GM10248 (cell line): ENCODE results near the gene SETBP1.

Experiments used
- CTCF ChIA-PET: fragments of 300-600 bp; sonication (Branson Sonifier 250); formaldehyde crosslinking; extraction: SDS; loops from one replicate; lab custom pipeline; 2021; ENCODE audit warnings: antibody characterized with exemption; lab: Yijun Ruan, JAX
- POLR2A ChIA-PET: fragments of 350-650 bp; sonication (Branson Sonifier 250); formaldehyde crosslinking; extraction: SDS; loops from one replicate; lab custom pipeline; 2020; ENCODE audit warnings: antibody characterized with exemption; lab: Yijun Ruan, JAX
- DNase-seq: peaks from one replicate; pipeline ENCODE4 v3.0.0; 2012; ENCODE audit errors: extremely low spot score
- CTCF ChIP-seq: IDR thresholded peaks from 2 replicates; pipeline ENCODE4 v1.5.1; 2012; ENCODE audit warnings: mild to moderate bottlenecking, low read depth; ENCODE audit errors: extremely low read depth, missing control alignments, control extremely low read depth

SETBP1 gene

DNA sequence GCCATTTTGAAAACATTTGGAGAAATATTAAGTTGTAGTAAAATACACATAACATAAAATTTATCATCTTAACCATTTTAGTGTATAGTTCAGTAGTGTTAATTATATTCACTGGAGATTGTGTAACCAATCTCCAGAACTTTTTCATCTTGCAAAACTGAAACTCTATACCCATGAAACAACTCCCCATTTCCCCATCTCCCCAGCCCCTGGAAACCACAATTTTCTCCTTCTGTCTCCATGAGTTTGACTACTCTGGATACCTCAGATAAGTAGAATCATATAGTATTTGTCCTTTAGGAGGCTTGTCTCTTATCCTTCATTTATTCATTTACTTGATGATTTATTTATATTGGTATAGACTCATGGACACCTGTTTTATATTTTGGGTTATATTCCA lies 392.9 kb downstream of the SETBP1 start:
- TF ChIP-seq CTCF = no peak
- ChIA-PET CTCF (no interaction called here), POLR2A (no interaction called here)
- DNase-seq = no peak

GRCh38 chr18:45081566-45082181 lies 401.0 kb downstream of the SETBP1 start:
- CTCF ChIA-PET = no interaction called here
- DNase-seq = no peak
- no peak for TF ChIP-seq CTCF
- POLR2A ChIA-PET = no interaction called here

DNA sequence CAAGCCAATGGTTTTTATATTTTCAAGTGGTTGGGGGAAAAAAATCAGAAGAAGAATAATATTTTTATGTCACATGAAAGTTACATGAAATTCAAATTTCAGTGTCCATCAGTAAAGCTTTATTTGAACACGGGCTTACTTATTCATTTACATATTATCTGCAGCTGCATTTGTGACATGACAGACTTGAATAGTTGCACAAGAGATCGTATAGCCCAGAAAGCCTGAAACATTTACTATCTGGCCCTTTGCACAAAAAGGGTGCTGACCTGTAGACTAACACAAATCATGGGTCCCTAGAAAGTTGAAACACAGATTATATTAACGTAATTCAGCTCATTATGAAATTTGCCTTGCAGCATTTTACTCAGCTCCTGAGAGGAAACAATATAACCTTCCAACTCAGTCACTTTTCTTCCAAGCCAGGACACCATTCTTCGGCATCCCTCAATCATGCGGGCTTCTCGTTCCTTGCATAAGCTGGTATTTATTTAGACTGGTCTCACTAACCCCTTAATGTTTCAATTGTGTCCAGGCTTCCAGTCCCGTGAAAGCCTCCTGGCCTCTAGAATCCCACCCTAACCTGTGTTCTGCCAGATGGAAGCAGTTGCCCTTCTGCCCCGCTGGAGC lies 402.7 kb downstream of the SETBP1 start:
- ChIA-PET POLR2A (no interaction called here), CTCF (interaction anchor here (0.9 kb wide), 1 partner anchor 20 kb away, joined by 3 read pairs; no protein-coding TSS in a partner anchor)
- DNase-seq = no peak
- no peak for TF ChIP-seq CTCF

DNA sequence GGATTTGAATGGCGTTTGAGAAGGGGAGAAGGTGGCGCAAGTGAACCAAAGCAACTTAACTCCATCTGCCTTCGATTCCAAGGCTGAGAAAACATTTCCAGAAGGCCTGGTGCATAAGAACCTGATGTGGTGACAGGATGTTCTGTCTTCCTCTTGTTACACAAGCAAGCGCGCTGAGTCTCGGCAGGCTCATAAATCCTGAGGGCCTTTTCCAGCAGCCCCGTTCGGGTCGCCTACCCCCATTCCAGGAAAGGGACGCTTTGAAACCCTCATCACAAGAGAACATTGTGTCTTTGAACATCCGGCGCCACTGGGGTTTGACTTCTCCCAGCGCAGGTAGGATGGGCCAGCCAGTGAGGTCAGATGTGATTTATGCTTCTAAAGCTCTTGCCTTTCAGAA lies 403.5 kb downstream of the SETBP1 start:
- CTCF ChIA-PET = no interaction called here
- TF ChIP-seq CTCF = no peak
- no peak for DNase-seq
- POLR2A ChIA-PET = no interaction called here

- CTCF ChIA-PET = interaction anchor here (1.1 to 1.2 kb wide), 3 partner anchors 17 to 407 kb away, joined by 3 to 4 read pairs (median 3); no protein-coding TSS in a partner anchor
- POLR2A ChIA-PET = no interaction called here
- no peak for TF ChIP-seq CTCF
- DNase-seq = no peak
Observed at GRCh38 chr18:45085916-45086624, 405.4 kb downstream of the SETBP1 start.

GRCh38 chr18:45086777-45087176 lies 406.1 kb downstream of the SETBP1 start:
- ChIA-PET POLR2A (no interaction called here), CTCF (interaction anchor here (1.1 to 1.2 kb wide), 3 partner anchors 16 to 408 kb away, joined by 3 to 4 read pairs (median 3); no protein-coding TSS in a partner anchor)
- no peak for TF ChIP-seq CTCF
- DNase-seq = no peak
